HG03432 (cell line): ENCODE results near the gene CTNNA1.

Experiments used
- ATAC-seq: cut with Tn5 transposase; IDR thresholded peaks from one replicate; pipeline ENCODE4 v1.9.1; 2021; ENCODE audit warnings: mild to moderate bottlenecking, moderate library complexity; ENCODE audit not compliant: unreplicated experiment

CTNNA1 gene

DNA sequence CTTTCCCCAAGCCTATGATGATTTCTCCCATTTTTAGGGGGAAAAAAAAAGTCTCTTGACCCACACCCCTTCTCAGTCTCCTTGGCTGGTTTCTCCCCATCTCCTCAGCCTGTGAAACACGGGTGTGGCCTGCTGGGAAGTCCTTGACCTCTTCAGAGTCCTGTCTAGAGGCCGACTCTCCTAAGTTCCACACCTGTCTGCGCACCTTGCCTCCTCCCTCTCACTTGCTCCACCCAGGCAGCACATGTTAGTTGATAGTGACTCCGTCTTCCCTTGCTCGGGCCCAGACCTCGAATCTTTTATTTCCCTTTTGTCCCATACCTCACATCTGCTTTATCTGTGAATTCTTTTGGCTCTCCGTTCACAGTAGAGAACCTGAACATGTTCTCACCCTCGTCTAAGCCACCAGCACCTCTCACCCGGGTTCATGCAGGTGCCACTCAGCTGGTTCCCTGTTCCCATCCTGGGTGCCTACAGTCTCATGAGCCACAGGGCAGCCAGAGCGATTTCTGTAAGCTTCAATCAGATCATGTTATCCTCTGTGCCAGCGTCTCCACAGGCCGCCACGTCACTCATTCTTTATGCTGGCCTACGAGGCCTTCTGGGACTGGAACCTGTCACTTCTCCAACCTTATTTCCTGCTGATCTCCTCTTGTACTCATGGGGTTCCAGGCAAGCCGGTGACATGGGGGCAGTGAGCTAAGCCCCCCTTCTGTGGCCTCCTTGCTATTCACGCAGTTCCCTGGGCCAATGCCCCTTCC, 173.6 kb downstream of the CTNNA1 start:
- no peak for ATAC-seq

DNA sequence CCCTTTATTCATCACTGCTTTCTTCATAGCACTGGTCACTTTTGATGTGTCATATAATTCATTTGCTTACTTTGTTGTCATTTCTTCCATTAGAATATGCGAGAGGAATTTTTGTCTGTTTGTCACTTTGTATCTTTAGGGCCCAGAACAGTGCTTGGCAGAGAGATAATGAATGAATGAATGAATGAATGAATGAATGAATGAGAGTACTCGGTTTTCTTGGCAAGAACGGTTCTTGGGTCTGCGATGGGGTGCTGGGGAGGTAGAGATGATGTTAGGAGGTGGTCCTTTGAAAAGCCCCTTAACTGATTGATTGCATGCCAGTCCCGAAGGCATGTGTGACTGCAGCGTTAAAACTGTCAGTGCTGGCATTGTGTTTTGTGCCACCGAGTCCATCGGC, 174.3 kb downstream of the CTNNA1 start:
- no peak for ATAC-seq

DNA sequence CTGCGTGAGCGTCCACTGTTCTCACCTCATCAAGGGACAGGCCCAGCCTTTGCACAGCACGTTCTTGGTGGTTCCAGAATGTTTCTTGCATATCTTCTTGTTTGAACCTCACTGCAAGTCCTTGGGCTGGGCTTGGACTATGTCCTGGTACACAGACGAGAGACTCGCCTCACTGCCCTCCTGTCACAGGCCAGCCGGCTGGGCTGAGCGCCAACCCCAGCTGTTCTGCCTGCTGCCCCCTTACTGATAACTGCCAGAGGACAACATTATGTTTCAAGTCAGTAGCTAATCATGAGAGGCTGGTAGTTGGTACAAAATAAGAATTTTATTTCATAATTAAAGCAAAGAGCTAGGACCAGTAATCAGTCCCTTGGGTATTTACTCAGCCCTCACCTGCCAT, 174.8 kb downstream of the CTNNA1 start:
- ATAC-seq, result no peak

DNA sequence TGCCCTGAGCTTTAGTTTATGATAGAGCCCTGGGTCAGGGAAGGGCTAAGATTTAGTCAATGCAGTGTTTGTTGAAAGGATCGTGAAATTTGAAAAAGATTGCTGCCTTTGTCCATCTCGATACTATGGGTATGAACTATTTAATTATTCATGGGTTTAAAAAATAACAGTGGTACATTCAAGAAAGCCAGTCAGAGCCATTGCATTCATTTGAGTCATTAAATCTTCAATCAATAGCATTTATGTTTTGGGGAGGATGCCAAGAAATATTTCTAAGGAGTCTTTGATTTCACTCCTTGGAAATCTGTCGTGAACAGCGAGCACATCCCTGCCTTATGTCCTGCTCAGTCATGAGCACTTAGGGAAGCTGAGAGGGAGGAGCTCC, 176.3 kb downstream of the CTNNA1 start:
- ATAC-seq, result no peak

DNA sequence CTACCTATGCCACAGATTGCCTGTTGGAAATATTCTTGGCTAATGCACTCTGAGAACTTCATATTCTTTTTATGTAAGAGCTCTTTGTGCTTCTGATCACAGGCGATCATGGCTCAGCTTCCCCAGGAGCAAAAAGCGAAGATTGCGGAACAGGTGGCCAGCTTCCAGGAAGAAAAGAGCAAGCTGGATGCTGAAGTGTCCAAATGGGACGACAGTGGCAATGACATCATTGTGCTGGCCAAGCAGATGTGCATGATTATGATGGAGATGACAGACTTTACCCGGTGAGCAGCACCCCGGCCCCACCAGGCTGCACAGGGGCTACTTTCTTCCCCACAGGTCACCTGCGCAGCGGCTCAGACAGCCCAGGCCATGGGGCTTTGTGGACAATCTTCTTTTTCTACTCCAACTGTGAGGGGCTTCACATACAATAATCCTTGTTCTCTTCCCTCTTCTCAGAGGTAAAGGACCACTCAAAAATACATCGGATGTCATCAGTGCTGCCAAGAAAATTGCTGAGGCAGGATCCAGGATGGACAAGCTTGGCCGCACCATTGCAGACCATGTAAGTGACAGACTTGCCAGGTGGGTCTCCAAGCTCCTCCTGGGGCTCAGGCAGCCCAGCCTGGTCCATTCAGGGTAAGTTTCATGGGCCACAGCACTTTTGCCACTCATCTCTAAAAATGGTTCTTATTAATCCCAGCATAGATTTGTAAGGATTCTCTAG, 177.3 kb downstream of the CTNNA1 start:
- ATAC-seq, result no peak

DNA sequence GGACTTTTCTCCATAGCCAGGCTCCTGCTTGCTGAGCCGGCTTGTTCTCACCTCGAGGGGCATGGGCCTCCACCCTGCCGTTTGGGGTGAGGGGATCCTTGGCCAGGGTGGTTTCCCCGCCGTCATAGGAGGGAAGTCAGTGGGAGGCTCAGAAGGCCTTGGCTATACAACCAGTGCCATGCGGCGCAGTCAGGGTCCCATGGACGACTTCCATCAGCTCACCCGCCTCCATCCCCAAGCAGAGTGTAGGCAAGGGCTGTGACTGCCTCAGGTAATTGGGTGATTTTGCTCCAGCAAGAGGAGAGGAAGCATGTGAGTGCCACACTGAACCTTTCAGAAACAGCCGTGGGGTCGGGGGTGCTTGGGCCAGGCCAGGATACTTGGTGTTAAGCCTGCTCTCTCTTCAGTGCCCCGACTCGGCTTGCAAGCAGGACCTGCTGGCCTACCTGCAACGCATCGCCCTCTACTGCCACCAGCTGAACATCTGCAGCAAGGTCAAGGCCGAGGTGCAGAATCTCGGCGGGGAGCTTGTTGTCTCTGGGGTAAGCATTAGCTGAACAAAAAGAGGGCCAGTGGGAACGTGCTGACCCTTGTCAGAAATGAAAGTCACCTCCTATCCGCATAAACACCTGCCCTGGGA, 179.1 kb downstream of the CTNNA1 start:
- ATAC-seq, result no peak

DNA sequence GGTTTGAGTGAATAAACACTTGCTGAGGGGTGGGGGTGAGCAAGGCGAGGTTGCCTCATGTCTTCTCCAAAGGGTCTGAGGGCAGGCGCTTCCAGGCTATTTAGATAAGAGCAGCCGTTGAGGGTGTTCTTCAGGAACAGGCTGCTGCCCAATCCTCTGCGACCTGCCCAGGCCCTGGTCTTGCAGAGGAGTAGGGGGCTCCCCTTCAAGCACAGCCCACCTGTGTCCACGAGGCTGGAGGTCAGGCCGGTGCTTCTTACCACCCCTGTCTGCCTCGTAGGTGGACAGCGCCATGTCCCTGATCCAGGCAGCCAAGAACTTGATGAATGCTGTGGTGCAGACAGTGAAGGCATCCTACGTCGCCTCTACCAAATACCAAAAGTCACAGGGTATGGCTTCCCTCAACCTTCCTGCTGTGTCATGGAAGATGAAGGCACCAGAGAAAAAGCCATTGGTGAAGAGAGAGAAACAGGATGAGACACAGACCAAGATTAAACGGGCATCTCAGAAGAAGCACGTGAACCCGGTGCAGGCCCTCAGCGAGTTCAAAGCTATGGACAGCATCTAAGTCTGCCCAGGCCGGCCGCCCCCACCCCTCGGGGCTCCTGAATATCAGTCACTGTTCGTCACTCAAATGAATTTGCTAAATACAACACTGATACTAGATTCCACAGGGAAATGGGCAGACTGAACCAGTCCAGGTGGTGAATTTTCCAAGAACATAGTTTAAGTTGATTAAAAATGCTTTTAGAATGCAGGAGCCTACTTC, 180.5 kb downstream of the CTNNA1 start:
- no peak for ATAC-seq

DNA sequence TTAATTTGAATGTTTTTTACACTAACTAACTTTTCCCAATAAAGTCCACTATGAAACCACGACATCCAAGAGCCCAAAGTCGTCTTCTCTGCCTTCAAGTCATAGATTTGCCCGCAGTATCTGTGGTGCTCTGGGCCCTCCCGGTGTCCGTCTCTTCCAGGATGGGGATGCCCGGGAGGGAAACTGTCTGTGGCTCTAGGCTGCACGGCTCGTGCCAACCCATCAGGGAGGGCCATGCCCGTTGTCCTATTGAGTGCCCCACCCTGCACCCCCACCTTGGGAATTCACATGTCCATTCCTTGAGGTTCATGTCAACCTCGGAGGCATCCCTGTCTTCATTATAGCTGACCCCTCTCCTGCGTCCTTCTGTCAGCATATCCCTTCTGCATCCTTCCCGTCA, 181.7 kb downstream of the CTNNA1 start:
- ATAC-seq, result no peak

DNA sequence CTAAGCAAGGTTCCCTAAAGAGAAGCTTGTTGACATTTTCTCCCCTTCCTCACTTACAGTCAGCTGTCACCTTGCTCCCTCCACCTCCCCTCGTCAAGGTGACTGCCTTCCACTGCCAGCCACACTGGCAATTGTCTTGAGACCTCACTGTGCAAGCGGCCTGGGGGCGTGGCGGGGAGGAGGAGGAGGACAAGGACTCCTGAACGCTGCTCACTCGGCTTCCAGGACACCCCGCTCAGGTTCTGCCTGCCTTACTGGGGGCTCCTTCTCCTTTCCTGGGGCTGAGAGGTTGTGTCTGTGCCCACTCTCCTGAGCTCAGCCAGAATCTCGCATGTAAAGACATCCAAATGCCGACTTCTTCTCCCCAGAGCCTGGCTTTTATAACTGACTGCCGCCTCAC, 182.2 kb downstream of the CTNNA1 start:
- ATAC-seq, result no peak

DNA sequence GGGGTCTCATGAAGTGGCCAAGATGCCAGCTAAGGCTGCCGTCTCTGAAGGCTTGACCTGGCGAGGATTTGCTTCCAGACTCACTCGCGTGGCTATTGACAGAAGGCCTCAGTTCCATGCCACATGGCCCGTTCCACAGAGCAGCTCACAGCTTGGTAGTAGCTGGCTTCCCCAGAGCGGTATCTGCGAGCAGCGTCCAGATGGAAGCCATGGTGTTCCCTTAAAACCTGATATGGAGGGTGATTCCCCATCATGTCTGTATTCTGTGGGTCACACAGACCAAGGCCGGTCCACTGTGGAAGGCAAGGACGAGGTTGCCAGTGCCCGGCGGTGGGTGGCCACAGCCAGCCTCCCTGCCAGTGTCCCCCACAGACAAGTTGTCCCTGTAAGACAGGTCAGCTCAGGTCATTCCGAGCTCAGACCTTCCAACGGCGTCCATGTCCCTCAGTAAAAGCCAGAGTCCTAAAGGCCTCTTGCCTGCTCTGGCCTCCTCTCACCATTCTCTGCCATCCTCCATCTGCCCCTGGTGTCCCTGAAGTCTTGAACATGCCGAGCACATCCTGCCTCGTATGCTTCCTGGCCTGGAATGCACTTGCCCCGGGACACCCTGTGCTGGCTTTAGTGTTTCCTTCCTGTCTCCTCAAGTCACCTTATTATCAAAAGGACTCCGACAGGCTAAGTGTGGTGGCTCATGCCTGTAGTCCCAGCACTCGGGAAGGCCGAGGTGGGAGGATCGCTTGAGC, 183.2 kb downstream of the CTNNA1 start:
- ATAC-seq, result no peak

DNA sequence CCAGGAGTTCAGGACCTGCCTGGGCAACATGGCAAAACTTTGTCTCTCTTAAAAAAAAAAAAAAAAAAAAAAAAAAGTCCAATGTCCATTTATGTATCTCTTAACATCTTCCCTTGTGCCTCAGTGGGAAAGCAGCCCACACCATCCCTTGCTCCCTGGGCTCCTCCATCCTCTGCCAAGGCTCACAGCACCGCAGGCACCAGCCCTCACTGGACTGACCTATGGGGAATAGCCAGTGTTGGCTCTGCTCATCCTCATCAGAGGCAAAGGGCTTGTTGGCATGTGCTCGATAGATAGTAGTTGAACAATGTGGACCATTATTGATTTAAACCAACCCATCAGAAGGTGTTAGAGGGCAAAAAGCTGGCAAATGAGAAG, 183.7 kb downstream of the CTNNA1 start:
- no peak for ATAC-seq

DNA sequence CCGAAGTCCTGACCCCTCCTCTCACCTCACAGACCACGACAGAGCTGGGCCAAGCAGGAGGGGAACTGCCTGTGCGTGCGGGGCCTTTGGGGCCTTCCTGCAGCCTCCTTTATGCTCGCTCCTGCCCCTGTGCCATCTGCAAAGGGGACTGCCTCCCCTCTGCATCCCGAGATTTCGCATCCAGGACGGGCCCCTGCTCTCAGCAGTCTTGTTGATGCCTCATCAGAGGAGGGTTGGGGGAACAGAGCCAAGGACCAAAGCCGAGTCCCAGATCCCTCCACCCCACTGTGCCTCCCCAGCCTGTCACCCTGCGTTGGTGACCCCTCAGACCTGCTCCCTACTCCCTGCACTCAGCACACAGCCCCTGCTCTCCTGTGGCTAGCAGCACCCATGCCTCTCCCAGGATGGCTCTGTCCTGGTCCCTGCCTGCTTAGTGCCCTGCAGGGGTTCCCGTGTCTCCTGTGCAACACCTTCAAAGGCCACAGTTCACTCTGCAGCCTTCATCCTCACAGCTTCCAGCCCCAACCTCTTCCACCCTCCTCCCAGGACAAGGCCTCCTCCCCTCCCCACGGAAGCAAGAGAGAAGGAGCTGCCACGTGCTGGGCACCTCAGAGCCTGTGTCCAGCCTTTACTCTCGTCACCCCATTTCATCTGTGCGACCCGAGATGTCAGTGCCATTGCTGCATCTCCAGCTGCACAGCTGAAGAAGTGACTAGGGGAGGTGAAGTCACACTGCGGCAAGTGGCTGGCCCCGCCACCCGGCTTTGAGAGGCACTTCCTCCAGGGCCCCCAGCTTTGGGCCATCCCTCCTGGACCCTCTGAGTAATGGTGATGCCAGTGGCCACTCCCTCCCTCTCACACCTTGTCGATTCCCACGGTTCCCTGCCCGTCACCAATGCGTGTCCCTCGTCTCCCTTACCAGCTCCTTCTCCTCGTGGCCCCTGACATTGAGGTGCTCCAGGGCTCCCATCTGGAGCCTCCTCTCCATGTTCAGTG, 184.5 kb downstream of the CTNNA1 start:
- no peak for ATAC-seq

DNA sequence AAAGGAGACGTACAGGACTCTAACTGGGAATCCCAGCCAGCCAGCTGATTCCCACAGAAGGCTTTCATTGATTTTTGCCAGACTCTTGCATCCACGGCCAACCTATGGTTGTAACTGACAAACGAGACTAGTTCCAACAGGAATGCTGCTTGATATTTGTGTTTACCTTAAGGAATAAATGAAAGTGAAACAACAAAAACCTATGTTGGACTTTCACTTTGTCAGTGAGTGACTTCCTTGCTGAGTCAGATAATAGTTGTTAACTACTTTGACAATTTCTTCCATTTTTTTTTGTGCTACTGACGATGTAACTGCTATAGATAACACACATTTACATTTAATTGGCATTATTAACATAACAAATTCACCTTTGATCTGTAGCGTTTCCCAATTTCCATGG, 185.3 kb downstream of the CTNNA1 start:
- no peak for ATAC-seq

DNA sequence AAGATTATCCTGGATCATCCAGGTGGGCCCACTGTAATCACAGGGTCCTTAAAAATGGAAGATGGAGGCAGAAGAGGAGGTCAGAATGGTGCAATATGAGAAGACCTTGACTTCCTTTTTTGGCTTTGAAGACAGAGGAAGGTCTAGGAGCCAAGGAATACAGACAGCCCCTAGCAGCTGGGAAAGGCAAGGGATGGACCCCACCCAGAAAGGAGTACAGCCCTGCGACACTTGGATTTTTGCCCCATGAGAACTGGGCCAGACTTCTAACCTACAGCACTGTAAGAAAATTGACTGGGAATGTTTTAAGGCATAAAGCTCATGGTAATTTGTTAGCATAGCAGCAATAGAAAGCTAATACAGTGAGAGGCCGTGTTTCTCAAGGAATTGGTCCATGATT, 188.8 kb downstream of the CTNNA1 start:
- ATAC-seq, result no peak

DNA sequence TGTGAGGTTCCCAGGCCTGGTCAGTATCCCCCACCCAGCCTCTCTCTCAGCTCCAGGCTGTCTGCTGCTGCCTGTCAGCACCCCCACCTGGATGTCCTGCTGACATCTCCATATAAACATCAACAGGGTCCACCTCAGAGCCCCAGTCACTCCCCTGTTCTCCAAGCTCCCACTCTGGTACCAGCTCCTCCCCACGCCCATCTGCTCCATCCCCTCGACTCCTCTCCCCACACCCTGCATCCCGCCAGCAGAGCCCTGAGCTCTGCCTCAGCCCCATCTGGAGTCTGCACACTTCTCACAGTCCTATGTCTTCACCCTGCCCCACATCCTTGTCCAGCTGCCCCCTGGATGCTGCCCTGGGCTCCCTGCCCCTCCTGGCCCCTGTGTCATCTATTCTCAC, 189.6 kb downstream of the CTNNA1 start:
- ATAC-seq, result no peak

DNA sequence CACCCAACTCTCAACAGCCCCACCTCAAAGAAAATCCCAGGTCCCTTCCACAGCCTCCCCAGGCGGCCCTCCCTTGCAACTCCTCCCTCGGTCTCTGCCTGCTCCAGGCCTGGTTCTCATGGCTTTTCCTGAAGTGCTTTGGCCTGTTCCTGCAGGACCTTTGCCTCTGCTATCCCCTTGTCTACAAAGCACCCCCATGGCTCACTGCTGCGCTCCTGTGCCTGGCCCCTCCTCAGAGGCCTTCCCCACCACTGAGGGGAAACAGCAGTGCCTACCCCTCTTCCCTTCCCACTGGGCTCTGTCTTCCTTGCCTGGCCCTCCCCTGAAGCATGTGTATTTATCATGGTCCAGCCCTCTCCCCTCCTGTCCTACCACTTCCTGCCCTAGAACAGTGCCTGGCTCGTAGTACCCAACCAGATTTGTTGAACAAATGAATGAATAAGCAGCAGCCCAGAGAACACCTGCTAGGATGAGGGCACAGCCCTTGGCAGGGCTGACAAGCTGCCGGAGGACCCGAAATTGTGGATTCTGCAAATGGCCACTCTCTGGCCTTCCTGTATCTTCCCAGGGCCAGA, 190.5 kb downstream of the CTNNA1 start:
- ATAC-seq, result no peak

DNA sequence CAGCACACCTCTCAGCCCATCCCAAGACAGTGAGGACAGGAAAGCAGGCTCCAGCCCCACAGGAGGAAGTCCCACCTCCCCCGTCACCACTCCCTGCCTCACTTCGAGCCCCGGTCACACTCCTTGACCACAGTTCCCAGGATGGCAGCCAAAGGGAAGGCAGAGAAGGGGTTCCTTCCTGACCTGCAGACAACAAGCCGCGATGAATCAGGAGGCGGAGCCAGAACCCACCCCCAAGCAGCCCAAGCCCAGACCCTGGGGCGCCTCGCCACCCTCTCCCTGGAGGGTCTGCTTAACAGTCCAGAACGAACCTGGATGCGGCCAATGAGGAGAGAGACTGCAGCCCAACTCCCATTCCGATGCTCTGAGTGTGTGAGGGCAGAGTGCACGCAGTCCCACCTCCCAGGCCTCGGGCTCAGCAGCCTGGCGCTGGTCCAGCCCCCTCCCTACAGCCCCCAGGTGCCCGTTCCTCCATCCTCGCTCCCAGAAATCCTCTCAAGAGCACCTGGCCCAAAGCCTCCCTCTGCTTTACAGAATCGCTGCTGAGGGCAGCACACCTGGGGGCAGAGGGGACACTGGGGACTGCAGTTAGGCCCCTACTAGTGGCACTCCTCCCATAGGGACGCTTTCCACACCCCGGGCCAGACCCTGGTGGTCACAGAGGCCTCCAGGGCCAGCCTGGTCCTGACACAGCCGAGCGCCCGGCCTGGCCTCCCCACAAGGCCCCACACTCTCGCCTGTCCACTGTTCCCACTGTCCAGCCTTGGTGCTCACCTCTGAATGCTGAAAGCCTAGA, 191.5 kb downstream of the CTNNA1 start:
- no peak for ATAC-seq
